ENCODE measurements around the gene ZC3H4. TPM values are rescaled to one million over a fixed set of nuclear protein-coding genes. Genes with fewer than 3 reads are reported as not detected.

The ZC3H4 gene
- total RNA-seq, 1 experiment from 2014 or later, result 105 TPM

- no peak overlapping the region for H3K9ac ChIP-seq (ENCODE audit: extremely low read depth, insufficient read length, low read length)
Measured at GRCh38 chr19:47161876-47162489, 48.4 kb upstream of the ZC3H4 start.

More at GRCh38 chr19:47161876-47162489, 48.4 kb upstream of the ZC3H4 start:
- H2AK5ac ChIP-seq (ENCODE audit: insufficient read length, low read length), result no peak overlapping the region
- no peak overlapping the region for H3K18ac ChIP-seq (ENCODE audit: insufficient read length, low read depth, low read length)
- H2BK5ac ChIP-seq (ENCODE audit: insufficient read length, low read length), result no peak overlapping the region
- H3K56ac ChIP-seq (ENCODE audit: insufficient read length, low read depth, low read length), result no peak overlapping the region
- peaks cover 23 to 69% (median 55%) of the 10 kb centered on the region in 3 experiments; a peak in 6 of 7 replicates for H3K36me3 Mint-ChIP-seq (ENCODE audit: insufficient read depth in 1 of 3, low read depth in 3 of 3)
- H3K4me2 ChIP-seq (ENCODE audit: insufficient read depth, insufficient read length, low read length), result no peak overlapping the region
- no peaks in the 10 kb centered on the region for H3K23me2 ChIP-seq (ENCODE audit: insufficient read length, low read depth, low read length, poor library complexity, severe bottlenecking)
- H2AFZ ChIP-seq (ENCODE audit: low read length), result no peak overlapping the region
- H2BK12ac ChIP-seq (ENCODE audit: insufficient read length, low read depth, low read length), result no peak overlapping the region
- no peak overlapping the region for H3K27ac Mint-ChIP-seq
- no peak overlapping the region for H3K4me3 Mint-ChIP-seq
- H3K27me3 Mint-ChIP-seq (ENCODE audit: low read depth), result no peaks in the 10 kb centered on the region
- H4K5ac ChIP-seq (ENCODE audit: insufficient read length, low read depth, low read length), result no peak overlapping the region
- H2BK120ac ChIP-seq (ENCODE audit: low read depth, low read length, poor library complexity, severe bottlenecking), result no peak overlapping the region
- H2BK15ac ChIP-seq (ENCODE audit: low read depth, low read length), result no peak overlapping the region
- H3K14ac ChIP-seq (ENCODE audit: insufficient read depth, low read length), result no peak overlapping the region
- no peak overlapping the region for H2BK20ac ChIP-seq (ENCODE audit: low read depth, low read length, poor library complexity, severe bottlenecking)
- no peak for TF ChIP-seq CTCF (conservative IDR thresholded peaks at IDR 0.05)
- H4K20me1 ChIP-seq (ENCODE audit: control insufficient read depth, insufficient read depth, insufficient read length), result no peaks in the 10 kb centered on the region
- no peaks in the 10 kb centered on the region; a peak in 2 of 5 replicates for H3K9me3 Mint-ChIP-seq
- peaks cover 5% of the 10 kb centered on the region; the same call in 1 of the 2 replicates for H3K79me2 ChIP-seq (ENCODE audit: insufficient read depth, low read length)
- no peaks in the 10 kb centered on the region for H3K27me3 ChIP-seq (ENCODE audit: insufficient read depth, low read length)
- H3K79me1 ChIP-seq (ENCODE audit: insufficient read depth, low read depth, low read length, poor library complexity, severe bottlenecking), result peaks cover 4% of the 10 kb centered on the region
- H4K8ac ChIP-seq (replicated peaks; ENCODE audit: insufficient read length, low read depth, low read length), result no peak overlapping the region
- peaks cover 22 to 23% of the 10 kb centered on the region in 2 experiments for H3K4me1 Mint-ChIP-seq
- no CpG with 5 or more reads among the region's 3 CpGs for WGBS (ENCODE audit: extremely low coverage, insufficient read length, low lambda C conversion rate)
- H3K23ac ChIP-seq (ENCODE audit: insufficient read length, low read depth, low read length), result no peak overlapping the region
- H3K27ac ChIP-seq (ENCODE audit: insufficient read length, low read depth, low read length), result no peak overlapping the region
- DNase-seq, result no peak
- H3K4me1 ChIP-seq (ENCODE audit: insufficient read depth, low read length), result peaks cover 8% of the 10 kb centered on the region
- H3T11ph ChIP-seq (ENCODE audit: low read length), result no peak overlapping the region
- H3K9me3 ChIP-seq (ENCODE audit: control insufficient read depth, low read depth, low read length), result no peaks in the 10 kb centered on the region
- no peak overlapping the region for H3K4ac ChIP-seq (ENCODE audit: low read depth, low read length)
- H4K91ac ChIP-seq (ENCODE audit: insufficient read length, low read depth, low read length), result no peak overlapping the region

Data from H9 (cell line).